Activated gamma-delta T cell treated with anti-CD3 and anti-CD28 coated beads, Interleukin-2, amount 50 U/mL, for 16 hours (primary cell): Measurements from ENCODE around the gene FOSB.

Source experiments
- DNase-seq: peaks from one replicate; pipeline ENCODE4 v3.0.0-alpha.2; 2020; ENCODE audit warnings: low read depth

Gene FOSB

DNA sequence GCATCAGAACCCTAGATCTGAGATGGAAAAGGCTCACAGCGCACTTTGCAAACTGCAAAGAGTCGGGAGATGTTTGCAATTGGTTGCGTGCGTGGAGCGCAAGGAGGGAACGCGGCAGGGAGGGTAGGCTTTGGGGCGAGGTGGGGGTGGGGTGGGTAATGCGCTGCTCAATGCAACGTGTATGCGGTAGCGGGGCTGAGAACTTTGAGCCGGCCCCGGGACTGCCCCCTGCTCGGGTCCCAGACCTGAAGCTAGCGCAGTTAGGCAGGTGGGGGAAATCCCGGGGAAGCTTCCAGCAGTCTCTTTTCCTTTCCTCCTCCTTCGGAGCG lies 971 bp downstream of the FOSB start:
- no peak for DNase-seq

DNA sequence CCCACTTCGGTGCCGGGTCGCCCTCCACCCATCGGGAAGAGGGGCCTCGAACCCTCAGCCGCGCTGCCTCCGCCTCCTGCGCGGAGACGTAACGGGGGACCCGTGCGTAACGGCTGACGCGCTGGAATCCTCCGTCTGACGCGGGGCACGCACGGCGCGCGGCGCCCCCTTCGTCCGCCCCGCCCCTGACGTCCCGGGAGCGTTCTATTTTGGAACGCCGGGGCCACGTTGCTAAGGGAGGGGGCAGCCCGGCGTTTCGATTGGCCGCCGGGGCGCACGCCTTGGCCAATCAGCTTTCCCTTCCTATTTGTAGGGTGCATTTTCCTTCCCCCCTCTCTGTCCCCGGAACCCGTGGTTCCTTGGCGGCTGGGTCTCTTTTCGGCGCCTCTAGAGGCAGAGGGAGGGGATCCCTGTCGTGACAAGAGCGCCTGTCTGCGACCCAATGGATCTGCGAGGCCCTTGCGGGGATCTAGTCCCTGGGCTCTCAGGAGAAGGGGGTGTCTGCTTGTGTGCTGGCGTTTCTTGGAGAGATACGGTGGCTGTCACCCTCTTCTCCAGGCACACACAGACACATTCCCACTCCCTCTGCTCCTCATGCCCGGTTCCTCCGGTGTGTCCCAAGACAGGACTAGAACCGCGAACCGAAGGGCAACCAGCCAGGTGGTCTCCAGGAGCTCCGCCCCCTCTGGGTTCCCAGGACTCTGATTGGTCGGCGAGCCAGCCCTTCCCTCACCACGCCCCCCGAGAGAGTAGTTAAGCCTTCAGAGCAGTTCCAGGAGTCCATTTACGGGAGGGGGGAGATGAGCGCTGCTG lies 1.5 kb downstream of the FOSB start:
- peak; percentile 83 for DNase-seq

DNA sequence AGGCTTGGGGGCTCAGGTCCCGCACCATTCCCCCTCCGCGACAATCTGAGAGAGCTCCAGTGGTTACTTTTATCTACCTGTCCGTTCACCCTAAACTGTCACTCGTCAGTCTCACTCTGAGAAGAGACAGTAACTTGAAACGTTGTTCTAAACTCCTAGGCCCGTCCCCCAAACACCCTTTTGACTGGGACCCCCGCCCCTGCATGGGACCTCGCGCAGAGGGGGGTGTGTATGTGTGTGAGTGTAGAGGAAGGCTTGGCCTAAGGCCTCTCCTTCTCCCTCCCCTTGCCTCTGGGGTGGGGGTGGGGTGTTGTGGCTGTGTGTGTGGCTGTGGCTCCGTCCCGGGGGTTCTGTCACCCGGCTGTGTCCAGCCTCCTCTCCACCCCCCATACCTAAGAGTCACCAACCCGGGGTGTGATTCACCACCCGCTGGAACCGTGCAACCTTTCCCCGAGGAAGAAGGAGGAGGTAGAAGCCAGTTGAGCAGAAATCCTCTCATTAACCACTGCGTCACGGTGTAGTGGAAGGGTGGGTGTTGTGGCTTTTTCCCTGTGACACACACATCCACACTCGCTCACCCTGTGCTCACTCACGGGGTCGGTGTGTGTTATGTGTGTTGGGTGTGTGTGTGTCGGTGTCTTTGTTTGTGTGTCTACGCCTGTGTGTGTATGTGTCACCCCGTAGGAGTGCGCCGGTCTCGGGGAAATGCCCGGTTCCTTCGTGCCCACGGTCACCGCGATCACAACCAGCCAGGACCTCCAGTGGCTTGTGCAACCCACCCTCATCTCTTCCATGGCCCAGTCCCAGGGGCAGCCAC lies 2.4 kb downstream of the FOSB start:
- no peak for DNase-seq

DNA sequence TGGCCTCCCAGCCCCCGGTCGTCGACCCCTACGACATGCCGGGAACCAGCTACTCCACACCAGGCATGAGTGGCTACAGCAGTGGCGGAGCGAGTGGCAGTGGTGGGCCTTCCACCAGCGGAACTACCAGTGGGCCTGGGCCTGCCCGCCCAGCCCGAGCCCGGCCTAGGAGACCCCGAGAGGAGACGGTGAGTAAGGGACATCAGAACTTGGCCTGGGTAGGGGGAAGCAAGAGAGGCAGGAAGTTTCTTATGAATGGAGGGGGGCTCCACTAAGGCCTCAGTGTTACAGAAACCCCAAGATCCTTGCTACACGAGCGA lies 2.9 kb downstream of the FOSB start:
- no peak for DNase-seq

DNA sequence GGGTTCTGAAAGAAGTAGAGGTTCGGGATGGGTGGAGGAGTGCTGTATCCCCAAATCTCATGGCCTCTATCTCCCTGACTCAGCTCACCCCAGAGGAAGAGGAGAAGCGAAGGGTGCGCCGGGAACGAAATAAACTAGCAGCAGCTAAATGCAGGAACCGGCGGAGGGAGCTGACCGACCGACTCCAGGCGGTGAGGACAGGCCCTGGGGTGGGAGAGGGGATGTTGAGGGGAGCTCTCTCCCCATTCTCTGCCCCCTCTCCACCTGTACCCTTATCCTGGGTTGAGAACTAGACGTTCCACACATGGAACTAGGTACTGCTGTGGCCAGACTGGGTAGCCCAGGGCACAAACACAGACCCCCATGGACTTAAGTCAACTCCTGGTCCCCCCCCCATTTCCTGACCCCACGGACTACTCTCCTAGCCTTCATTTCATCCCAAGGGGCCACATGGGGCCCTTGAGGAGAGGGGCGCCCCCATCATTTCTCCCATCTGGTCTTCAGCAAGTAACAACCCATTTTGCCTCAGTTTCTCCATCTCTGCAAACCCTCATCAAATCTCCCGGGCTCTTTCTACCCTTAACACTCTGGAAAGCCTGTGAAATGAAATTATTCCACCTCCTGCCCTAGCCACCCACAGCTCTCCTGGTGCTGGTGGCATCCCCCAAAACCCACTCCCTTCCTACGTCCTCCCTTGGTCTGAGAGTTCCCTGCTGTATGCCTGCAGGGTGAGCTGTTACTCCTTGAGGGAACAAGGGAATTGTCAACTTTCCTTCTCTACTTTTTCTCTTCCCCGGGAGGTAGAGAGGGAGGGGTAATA lies 3.5 kb downstream of the FOSB start:
- DNase-seq, result no peak

DNA sequence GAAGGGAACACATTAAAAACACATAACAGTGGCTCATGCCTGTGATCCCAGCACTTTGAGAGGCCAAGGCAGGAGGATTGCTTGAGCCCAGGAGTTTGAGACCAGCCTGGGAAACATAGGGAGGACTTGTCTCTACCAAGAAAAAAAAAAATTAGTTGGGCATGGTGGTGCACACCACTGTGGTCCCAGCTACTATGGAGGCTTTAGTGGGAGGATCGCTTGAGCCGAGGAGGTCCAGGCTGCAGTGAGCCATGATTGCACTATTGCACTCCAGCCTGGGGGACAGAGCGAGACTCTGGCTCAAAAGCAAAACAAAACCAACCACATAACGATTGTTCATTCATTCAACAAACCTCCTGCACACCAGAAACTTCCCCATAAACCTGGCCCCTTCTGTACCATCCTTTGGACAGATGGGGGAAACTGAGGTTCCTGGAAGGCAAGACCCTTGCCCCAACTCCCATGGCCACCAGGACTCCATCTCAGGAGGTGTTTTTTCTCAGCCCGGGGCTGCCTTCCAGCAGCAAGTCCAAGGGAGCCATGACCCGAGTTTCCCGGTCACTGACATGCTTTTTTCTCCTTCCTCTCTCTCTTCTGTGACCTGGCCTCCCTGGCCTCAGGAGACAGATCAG lies 4.3 kb downstream of the FOSB start:
- no peak for DNase-seq

DNA sequence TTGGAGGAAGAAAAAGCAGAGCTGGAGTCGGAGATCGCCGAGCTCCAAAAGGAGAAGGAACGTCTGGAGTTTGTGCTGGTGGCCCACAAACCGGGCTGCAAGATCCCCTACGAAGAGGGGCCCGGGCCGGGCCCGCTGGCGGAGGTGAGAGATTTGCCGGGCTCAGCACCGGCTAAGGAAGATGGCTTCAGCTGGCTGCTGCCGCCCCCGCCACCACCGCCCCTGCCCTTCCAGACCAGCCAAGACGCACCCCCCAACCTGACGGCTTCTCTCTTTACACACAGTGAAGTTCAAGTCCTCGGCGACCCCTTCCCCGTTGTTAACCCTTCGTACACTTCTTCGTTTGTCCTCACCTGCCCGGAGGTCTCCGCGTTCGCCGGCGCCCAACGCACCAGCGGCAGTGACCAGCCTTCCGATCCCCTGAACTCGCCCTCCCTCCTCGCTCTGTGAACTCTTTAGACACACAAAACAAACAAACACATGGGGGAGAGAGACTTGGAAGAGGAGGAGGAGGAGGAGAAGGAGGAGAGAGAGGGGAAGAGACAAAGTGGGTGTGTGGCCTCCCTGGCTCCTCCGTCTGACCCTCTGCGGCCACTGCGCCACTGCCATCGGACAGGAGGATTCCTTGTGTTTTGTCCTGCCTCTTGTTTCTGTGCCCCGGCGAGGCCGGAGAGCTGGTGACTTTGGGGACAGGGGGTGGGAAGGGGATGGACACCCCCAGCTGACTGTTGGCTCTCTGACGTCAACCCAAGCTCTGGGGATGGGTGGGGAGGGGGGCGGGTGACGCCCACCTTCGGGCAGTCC lies 5.0 kb downstream of the FOSB start:
- no peak for DNase-seq

DNA sequence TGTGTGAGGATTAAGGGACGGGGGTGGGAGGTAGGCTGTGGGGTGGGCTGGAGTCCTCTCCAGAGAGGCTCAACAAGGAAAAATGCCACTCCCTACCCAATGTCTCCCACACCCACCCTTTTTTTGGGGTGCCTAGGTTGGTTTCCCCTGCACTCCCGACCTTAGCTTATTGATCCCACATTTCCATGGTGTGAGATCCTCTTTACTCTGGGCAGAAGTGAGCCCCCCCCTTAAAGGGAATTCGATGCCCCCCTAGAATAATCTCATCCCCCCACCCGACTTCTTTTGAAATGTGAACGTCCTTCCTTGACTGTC lies 5.5 kb downstream of the FOSB start:
- DNase-seq, result no peak

DNA sequence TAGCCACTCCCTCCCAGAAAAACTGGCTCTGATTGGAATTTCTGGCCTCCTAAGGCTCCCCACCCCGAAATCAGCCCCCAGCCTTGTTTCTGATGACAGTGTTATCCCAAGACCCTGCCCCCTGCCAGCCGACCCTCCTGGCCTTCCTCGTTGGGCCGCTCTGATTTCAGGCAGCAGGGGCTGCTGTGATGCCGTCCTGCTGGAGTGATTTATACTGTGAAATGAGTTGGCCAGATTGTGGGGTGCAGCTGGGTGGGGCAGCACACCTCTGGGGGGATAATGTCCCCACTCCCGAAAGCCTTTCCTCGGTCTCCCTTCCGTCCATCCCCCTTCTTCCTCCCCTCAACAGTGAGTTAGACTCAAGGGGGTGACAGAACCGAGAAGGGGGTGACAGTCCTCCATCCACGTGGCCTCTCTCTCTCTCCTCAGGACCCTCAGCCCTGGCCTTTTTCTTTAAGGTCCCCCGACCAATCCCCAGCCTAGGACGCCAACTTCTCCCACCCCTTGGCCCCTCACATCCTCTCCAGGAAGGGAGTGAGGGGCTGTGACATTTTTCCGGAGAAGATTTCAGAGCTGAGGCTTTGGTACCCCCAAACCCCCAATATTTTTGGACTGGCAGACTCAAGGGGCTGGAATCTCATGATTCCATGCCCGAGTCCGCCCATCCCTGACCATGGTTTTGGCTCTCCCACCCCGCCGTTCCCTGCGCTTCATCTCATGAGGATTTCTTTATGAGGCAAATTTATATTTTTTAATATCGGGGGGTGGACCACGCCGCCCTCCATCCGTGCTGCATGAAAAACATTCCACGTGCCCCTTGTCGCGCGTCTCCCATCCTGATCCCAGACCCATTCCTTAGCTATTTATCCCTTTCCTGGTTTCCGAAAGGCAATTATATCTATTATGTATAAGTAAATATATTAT lies 6.1 kb downstream of the FOSB start:
- no peak for DNase-seq

DNA sequence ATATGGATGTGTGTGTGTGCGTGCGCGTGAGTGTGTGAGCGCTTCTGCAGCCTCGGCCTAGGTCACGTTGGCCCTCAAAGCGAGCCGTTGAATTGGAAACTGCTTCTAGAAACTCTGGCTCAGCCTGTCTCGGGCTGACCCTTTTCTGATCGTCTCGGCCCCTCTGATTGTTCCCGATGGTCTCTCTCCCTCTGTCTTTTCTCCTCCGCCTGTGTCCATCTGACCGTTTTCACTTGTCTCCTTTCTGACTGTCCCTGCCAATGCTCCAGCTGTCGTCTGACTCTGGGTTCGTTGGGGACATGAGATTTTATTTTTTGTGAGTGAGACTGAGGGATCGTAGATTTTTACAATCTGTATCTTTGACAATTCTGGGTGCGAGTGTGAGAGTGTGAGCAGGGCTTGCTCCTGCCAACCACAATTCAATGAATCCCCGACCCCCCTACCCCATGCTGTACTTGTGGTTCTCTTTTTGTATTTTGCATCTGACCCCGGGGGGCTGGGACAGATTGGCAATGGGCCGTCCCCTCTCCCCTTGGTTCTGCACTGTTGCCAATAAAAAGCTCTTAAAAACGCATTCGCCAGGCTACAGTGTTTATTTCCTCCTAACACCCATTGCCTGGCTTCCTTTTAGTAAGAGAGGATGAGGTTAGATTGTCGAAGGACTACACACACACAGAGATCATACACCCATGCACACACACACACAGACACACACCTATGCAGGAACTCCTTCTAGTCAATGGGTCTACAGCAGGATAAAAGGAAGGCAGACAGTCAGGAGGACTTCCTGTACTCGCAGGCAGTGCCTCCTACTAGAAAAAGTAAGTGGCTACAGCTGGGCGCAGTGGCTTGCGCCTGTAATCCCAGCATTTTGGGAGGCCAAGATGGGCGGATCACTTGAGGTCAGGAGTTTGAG lies 7.1 kb downstream of the FOSB start:
- DNase-seq, result no peak

DNA sequence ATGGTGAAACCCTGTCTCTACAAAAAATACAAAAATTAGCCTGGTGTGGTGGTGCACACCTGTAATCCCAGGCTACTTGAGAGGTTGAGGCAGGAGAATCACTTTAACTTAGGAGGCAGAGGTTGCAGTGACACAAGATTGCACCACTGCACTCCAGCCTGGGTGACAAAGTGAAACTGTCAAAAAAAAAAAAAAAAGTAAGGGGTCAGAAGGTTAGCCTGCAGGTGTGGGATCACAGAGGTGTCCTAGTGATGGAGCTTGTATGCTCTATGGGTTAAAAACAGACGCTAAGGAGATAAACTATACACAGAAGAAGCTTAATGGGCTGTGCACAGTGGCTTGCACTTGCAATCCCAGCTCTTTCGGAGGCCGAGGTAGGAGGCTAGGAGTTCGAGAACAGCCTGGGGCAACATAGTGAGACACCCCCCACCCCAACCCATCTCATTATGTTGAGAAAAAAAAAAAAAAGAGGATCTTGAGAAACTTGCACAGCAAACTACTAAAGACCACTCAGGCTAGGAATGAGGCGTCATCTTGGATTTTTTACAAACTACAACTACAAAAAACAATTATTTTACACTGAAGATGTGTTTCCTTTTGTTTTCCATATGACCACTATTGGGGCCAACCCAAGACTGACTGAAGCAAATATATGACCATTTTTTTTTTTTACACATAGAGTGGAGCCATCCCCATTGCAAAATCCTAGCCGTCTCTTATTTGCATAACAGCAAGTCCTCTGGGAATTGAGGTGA lies 7.9 kb downstream of the FOSB start:
- no peak for DNase-seq

DNA sequence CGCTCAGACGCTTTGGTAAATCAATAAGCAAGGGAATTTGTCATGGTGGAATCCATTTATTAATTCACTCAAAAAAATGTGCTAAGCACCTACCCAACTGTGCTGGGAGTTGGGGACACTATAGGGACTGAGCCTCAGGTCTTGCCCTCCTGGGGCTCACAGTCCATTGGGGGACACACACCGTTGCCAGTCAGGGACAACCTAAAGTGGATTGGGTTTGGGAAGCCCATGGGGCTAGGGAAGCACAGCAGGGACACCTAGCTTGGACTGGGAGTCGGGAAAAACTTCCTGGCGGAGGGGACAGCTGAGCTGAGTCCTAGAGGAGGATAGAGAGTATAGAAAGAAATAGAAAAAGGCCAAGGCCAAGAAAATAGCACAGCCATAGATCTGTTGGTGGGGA lies 8.5 kb downstream of the FOSB start:
- DNase-seq, result no peak

DNA sequence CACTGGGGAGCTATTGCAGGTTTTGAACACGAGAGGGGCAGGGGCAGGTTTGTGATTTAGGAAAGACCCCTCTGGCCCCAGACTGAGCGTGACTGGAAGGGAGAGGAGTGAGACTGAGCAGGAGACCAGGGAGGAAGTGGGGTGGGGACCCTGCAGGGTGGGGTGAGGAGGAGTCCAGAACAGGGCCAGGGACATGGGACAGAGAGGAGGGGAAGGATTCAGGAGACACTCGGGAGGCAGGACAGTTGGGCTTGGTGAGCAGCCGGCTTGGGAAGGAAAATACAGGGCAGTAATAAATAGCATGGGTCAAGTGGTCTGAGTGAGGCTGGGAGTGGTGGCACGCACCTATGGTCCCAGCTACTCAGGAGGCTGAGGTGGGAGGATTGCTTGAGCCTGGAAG lies 9.4 kb downstream of the FOSB start:
- no peak for DNase-seq

DNA sequence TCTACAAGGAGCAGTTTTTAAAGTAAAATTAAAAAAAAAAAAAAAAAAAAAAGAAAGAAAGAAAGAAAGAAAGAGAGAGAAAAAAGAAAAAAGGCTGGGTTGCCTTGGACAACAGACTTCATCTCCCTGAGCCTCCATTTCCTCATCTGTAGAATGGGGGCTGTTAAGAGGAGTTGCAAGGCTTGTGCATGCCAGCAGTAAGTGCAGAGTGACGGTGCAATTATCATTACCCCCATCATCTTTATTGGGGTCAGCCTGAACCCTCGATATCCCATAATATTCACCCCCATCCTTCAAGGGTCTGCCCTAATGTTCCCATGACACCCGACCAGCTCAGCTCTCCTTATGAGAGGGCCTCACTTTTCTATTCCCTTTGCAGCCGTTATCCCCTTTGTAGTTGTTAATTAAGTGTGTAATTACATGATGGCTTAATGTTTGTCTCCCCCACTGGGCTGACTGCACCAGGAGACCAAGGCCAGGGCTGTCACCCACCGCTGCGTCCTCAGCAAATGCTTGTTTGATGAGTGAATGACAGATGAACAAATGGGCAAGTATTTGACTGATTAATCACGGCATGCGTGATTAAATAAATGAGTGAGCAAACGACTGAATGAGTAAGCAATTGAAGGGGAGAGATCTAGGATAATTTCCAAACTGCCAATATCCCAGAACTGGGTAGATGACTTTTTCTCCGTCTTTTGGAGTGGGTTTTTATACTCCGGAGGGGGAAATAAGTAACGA lies 10.1 kb downstream of the FOSB start:
- DNase-seq, result no peak

DNA sequence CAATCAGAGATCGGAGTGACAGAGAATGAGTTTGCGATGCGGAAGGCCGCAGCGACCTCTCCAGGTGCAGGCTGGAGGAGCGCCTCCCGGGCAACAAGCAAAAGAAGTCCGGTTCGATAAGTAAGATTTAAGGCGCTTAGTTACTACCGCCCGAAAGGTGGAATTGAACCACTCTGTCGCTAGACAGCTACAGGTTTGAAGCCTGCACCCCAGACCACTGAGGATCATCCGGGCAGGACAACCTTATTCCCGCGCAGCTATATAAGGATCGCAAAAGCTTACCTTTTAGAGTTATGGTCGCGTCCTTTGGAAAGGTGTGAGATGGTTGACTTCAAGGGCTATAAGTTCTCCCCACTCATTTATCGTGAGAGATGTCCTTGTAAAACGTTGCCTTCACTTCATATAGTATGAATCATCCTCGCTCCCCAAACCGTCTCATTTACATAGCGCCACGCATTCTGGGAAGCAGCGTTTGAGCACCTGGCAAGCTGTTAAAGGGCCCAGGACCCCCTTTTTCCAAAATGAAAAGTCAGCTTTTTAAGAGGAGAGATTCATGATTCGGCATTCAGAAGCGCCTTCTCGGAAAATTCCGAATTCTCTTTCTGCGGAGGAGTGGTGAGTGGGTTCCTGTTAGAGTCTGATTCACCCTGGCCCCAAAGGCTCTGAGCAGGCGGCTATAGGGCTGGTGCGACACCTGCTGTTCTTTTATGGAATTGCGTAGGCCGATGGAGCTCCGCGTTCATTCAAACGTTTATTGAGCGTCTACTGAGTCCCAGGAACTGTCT lies 10.8 kb downstream of the FOSB start:
- peak; percentile 82 for DNase-seq

DNA sequence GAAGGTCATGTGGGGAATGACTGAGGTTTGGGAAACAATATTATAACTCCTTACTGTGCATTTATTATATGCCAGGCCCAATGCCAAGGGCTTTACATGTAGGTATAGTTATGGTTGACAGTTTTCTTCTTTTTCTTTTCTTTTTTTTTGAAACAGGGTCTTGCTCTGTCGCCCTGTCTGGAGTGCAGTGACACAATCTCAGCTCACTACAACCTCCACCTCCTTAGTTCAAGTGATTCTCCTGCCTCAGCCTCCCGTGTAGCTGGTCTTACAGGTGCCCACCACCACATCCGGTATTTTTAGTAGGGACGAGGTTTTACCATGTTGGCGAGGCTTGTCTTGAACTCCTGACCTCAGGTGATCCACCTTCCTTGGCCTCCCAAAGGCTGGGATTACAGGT lies 15.2 kb downstream of the FOSB start:
- DNase-seq, result no peak

DNA sequence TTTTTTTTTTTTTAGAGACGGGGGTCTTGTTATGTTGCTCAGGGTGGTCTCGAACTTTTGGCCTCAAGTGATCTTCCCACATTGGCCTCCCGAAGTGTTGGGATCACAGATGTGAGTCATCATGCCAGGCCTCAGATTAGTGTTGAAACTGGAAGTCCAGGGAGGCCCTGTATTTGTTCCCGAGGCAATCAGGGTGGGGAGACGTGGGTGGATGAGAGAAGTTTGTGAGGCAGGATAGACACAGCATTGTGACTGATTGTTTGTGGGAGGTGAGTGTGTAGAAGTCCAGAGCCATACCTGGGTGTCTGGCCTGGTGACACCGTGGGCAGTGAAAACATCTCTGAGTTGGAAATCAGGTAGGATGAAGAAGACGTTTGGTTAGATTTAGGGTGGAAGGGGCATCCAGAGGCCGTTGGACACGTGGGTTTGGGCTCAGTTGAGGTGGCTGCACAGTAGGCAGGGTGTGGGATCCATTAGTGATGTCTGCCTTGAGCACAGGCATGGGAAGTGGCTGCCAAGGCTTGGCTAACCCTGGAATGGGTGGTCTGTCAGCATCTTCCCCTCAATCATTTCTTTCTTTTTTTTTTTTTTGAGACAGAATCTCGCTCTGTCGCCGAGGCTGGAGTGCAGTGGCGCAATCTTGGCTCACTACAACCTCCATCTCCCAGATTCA lies 16.6 kb downstream of the FOSB start:
- no peak for DNase-seq
